Bronchial epithelial cell (primary cell): ENCODE results near the gene LSM12. TPM values are rescaled to one million over a fixed set of nuclear protein-coding genes. Genes with fewer than 3 reads are reported as not detected.

Source experiments
- DNase-seq: peaks from one replicate; pipeline ENCODE4 v3.0.0-alpha.2; 2010; ENCODE audit warnings: low read depth
- FAIRE-seq: peaks from 2 replicates; lab custom pipeline; 2011; peaks lifted over from hg19 to GRCh38; lab: Jason Lieb, UNC
- H3K27me3 ChIP-seq: 2 replicates; pipeline ENCODE4 v1.5.1; 2011; ENCODE audit warnings: low read length; ENCODE audit not compliant: control insufficient read depth, insufficient read depth
- H3K36me3 ChIP-seq: 2 replicates; pipeline ENCODE4 v1.5.1; 2011; ENCODE audit warnings: low read length; ENCODE audit not compliant: control insufficient read depth, insufficient read depth
- H3K4me3 ChIP-seq: 2 replicates; pipeline ENCODE4 v1.5.1; 2011; ENCODE audit warnings: mild to moderate bottlenecking, low read depth, low read length, control low read depth
- total RNA-seq: library from RNA; depleted of rRNA; stranded (reverse); fragments of >200 nt; gene quantifications from 2 replicates; pipeline ENCODE4 v1.2.1, GENCODE V29; 2014
- TF ChIP-seq, protein P1 (sequence below): IDR thresholded peaks from 2 replicates; pipeline ENCODE4 v1.5.1; 2011; ENCODE audit warnings: mild to moderate bottlenecking, moderate library complexity, low read length, control low read depth, inconsistent platforms; ENCODE audit not compliant: insufficient read depth, severe bottlenecking

LSM12 gene
- total RNA-seq, result 18.9 and 20.3 TPM in 2 replicates

- FAIRE-seq, result no peak
- TF ChIP-seq, protein P1, sequence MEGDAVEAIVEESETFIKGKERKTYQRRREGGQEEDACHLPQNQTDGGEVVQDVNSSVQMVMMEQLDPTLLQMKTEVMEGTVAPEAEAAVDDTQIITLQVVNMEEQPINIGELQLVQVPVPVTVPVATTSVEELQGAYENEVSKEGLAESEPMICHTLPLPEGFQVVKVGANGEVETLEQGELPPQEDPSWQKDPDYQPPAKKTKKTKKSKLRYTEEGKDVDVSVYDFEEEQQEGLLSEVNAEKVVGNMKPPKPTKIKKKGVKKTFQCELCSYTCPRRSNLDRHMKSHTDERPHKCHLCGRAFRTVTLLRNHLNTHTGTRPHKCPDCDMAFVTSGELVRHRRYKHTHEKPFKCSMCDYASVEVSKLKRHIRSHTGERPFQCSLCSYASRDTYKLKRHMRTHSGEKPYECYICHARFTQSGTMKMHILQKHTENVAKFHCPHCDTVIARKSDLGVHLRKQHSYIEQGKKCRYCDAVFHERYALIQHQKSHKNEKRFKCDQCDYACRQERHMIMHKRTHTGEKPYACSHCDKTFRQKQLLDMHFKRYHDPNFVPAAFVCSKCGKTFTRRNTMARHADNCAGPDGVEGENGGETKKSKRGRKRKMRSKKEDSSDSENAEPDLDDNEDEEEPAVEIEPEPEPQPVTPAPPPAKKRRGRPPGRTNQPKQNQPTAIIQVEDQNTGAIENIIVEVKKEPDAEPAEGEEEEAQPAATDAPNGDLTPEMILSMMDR, result no peak
- DNase-seq, result peak; percentile 74
- Histone ChIP-seq H3K4me3 (peak within 1 kb of the TSS; percentile 72), H3K36me3 (no peaks in the 10 kb centered on the region), H3K27me3 (no peaks in the 10 kb centered on the region)
Measured at GRCh38 chr17:44066204-44066930, at the start of gene LSM12. Gene LSM12, minus strand, starts transcription at chr17:44066671. Its CDS starts 84 bp downstream, at chr17:44066587.

DNA sequence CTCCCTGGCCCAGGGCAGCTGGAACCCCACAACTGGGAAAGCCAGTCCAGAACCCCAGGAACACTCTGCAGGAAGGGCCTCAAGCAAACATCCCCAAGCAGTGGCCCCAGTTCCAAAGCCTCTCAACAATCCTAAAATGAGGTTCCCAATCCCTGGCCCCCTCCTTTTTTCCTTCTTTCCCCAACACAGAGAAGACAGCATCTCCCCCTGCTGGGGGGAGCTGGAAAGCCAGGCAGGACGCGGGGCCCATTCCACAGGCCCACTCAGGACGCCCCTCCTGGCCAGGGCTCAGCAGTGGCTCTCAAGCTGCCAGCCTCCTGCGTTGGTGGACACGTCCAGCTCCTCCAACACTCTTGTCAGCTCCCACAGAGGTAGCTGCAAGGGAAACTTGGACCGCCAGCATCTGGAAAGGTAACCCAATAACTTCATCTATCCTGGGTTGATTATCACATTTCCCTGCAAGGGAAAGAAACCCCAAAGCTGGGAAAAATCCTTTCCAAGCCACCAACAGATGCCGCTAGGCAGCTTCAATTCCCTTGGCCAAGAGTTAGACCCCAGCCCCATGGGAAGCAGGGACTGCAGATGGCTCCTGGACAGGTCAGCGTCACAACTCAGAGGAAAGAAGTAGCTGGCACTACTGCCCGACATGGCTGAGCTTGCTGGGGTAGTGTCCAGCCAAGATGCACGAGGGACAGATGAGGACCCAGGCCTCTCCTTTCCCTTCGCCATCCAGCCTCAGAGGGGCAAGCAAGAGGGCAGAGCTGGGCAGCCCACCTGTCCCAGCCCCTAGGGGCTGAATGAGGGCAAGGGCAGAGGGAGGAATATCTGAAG is 49.3 kb upstream of the LSM12 start:
- TF ChIP-seq, protein P1, result peak; percentile 72
- Histone ChIP-seq H3K27me3 (no peaks in the 10 kb centered on the region), H3K36me3 (no peaks in the 10 kb centered on the region), H3K4me3 (no peak overlapping the region)
- DNase-seq (no peak), FAIRE-seq (no peak)

GRCh38 chr17:44113868-44114840 is 47.7 kb upstream of the LSM12 start:
- Histone ChIP-seq H3K27me3 (no peaks in the 10 kb centered on the region), H3K36me3 (peaks cover 1% of the 10 kb centered on the region), H3K4me3 (no peak overlapping the region)
- no peak for FAIRE-seq
- TF ChIP-seq, protein P1, result no peak
- no peak for DNase-seq

- no peaks in the 10 kb centered on the region for H3K27me3 ChIP-seq
- no peak for FAIRE-seq
Measured at GRCh38 chr17:44113382-44113781, 46.9 kb upstream of the LSM12 start.

More at GRCh38 chr17:44113382-44113781, 46.9 kb upstream of the LSM12 start:
- Histone ChIP-seq H3K4me3 (no peak overlapping the region), H3K36me3 (peaks cover 1% of the 10 kb centered on the region)
- TF ChIP-seq, protein P1, result no peak
- DNase-seq, result no peak
